Peyer's patch (tissue), 4 donors: Measurements from ENCODE around the gene TRAF6. TPM values are rescaled to one million over a fixed set of nuclear protein-coding genes. Genes with fewer than 3 reads are reported as not detected.

Source experiments
- DNase-seq, 3 donors: peaks; one replicate each; pipeline ENCODE4 v3.0.0-alpha.2; 2017 to 2019
- H3K27ac ChIP-seq, 4 donors: fragments of 200-600 bp; sonication (generic); one replicate each; pipeline ENCODE4 v1.5.1; 2016 to 2019
- H3K27me3 ChIP-seq, 2 donors: fragments of 200-600 bp; sonication (generic); one replicate each; pipeline ENCODE4 v1.5.1; 2019
- H3K36me3 ChIP-seq, 3 donors: fragments of 200-600 bp; sonication (generic); one replicate each; pipeline ENCODE4 v1.5.1; 2016 to 2019
- H3K4me1 ChIP-seq, 4 donors: fragments of 200-600 bp; sonication (generic); one replicate each; pipeline ENCODE4 v1.5.1; 2016 to 2019
- H3K4me3 ChIP-seq, 4 donors: fragments of 200-600 bp; sonication (generic); 1 replicate in 3 of 4; 2 replicates in 1 of 4; pipeline ENCODE4 v1.5.1; 2016 to 2019; ENCODE audit warnings: mild to moderate bottlenecking in 1 of 4
- H3K9me3 ChIP-seq, 4 donors: fragments of 200-600 bp; sonication (generic); one replicate each; pipeline ENCODE4 v1.5.1; 2016 to 2019; ENCODE audit warnings: mild to moderate bottlenecking in 1 of 4
- CTCF ChIP-seq, 6 experiments: fragments of 450-650 bp in 4 of 6; fragments of 200-600 bp in 2 of 6; sonication (generic) in 1 of 6; IDR thresholded peaks; one replicate each; pipeline ENCODE4 v1.5.1; 2017 to 2019; ENCODE audit warnings: antibody characterized with exemption in 6 of 6, mild to moderate bottlenecking in 3 of 6, moderate library complexity in 1 of 6
- POLR2A ChIP-seq, 2 donors: fragments of 450-650 bp; IDR thresholded peaks; one replicate each; pipeline ENCODE4 v1.5.1; 2017; ENCODE audit warnings: antibody characterized with exemption in 2 of 2, mild to moderate bottlenecking in 2 of 2, moderate library complexity in 2 of 2
- small RNA-seq, 2 donors: library from RNA; depleted of rRNA; stranded (forward); fragments of <200 nt; gene quantifications; one replicate each; pipeline ENCODE3, GENCODE V24; 2016
- total RNA-seq, 4 donors: library from RNA; depleted of rRNA; stranded (reverse); fragments of >200 nt; gene quantifications; one replicate each; pipeline ENCODE4 v1.1.0, GENCODE V29; 2016

The TRAF6 gene
- total RNA-seq, 4 donors from 2014 or later: 6.6 to 25.1 (median 18.4) TPM

GRCh38 chr11:36438126-36438525 lies 71.9 kb downstream of the TRAF6 start:
- no peak for DNase-seq
- no peaks in the 10 kb centered on the region for H3K9me3 ChIP-seq

DNA sequence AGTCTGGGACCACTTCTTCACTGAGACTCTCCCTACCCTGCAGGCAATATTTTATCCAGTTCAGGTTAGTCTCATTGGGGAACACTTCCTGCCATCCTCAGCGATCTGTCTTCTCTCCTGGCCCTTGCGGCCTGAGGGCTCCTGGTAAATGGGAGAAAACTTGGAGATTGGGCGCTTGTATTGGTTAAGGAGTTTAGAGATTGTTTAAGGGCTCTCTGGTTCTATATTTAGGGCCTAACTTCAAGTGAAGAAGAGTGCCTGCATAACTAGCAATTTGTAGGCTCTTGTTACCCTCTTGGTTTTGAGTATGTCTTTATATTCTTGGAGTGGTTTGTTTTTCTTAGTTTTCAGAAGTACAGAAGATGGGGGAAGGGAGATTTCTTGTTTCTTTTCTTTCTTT lies 72.7 kb downstream of the TRAF6 start:
- H3K27ac ChIP-seq: no peak overlapping the region
- DNase-seq: no peak
- H3K4me3 ChIP-seq: no peak overlapping the region
- peaks cover 0 to 78% (median 3%) of the 10 kb centered on the region in 3 donors for H3K36me3 ChIP-seq
- TF ChIP-seq CTCF (IDR thresholded peaks at IDR 0.05) (no peak), POLR2A (IDR thresholded peaks at IDR 0.05) (no peak)
- no peaks in the 10 kb centered on the region for H3K27me3 ChIP-seq
- H3K4me1 ChIP-seq: peaks cover 0 to 3% (median 0%) of the 10 kb centered on the region in 4 donors
- H3K9me3 ChIP-seq: no peaks in the 10 kb centered on the region

More at GRCh38 chr11:36438126-36438525, 71.9 kb downstream of the TRAF6 start:
- TF ChIP-seq POLR2A (IDR thresholded peaks at IDR 0.05) (no peak), CTCF (IDR thresholded peaks at IDR 0.05) (no peak)
- H3K27me3 ChIP-seq: no peaks in the 10 kb centered on the region
- peaks cover 0 to 78% (median 3%) of the 10 kb centered on the region in 3 donors for H3K36me3 ChIP-seq
- H3K4me3 ChIP-seq: no peak overlapping the region
- no peak overlapping the region for H3K27ac ChIP-seq
- H3K4me1 ChIP-seq: no peaks in the 10 kb centered on the region

Small RNA genes within 50 kb of the gene (small RNA-seq; reads per million reads assigned to genes)
- 0 reads per million in 2 donors for gene AC061999.1

Other genes with a start within 250 kb of the TRAF6 start
- 10 to 100 TPM; 41.3 to 68.5 (median 48.2) TPM for gene COMMD9, start 220.8 kb downstream of the TRAF6 start, total RNA-seq
- gene PRR5L, start 214.0 kb downstream of the TRAF6 start, total RNA-seq: 100 to 1,000 TPM in 1 of 4 donors, 10 to 100 TPM in 3; 74.3 to 100 (median 89.9) TPM
- 1 to 10 TPM; 1.9 to 5.0 (median 3.1) TPM for gene RAG1, start 57.7 kb upstream of the TRAF6 start, total RNA-seq
- 10 to 100 TPM in 2 of 4 donors, 1 to 10 TPM in 2; 1.5 to 14.9 (median 8.6) TPM for gene IFTAP, start 84.2 kb upstream of the TRAF6 start, total RNA-seq
- not detected for gene RAG2, start 88.0 kb upstream of the TRAF6 start, total RNA-seq